Prostate gland (tissue), 2 donors: ENCODE data around the gene HNRNPLL. TPM values are rescaled to one million over a fixed set of nuclear protein-coding genes. Genes with fewer than 3 reads are reported as not detected.
"Not testable (repeated sequence)": the region's sequence is repeated elsewhere in the genome, so short reads cannot be mapped to it uniquely, and the experiment has no call there.

Experiments used
- DNase-seq: peaks from one replicate; pipeline ENCODE4 v3.0.0-alpha.2; 2019; ENCODE audit warnings: low spot score
- H3K27ac ChIP-seq, 2 donors: fragments of 200-600 bp; sonication (generic); 2 replicates each; pipeline ENCODE4 v1.5.1; 2017 to 2019
- H3K27me3 ChIP-seq: fragments of 200-600 bp; sonication (generic); replicated peaks from 2 replicates; pipeline ENCODE4 v1.5.1; 2019; ENCODE audit not compliant: insufficient read depth
- H3K36me3 ChIP-seq, 2 donors: fragments of 200-600 bp; sonication (generic); 1 replicate in 1 of 2; 2 replicates in 1 of 2; pipeline versions ENCODE4 v1.5.1 to v1.8.1; 2017 to 2019
- H3K4me1 ChIP-seq: fragments of 200-600 bp; sonication (generic); replicated peaks from 2 replicates; pipeline ENCODE4 v1.5.1; 2019
- H3K4me3 ChIP-seq, 2 donors: fragments of 200-600 bp; sonication (generic); 2 replicates each; pipeline ENCODE4 v1.5.1; 2017 to 2019
- H3K9me3 ChIP-seq: fragments of 200-600 bp; sonication (generic); 2 replicates; pipeline ENCODE4 v1.5.1; 2017
- POLR2A ChIP-seq: fragments of 450-650 bp; IDR thresholded peaks from one replicate; pipeline ENCODE4 v1.6.1; 2016; ENCODE audit warnings: antibody characterized with exemption, mild to moderate bottlenecking
- POLR2AphosphoS5 ChIP-seq: sonication (generic); formaldehyde crosslinking; IDR thresholded peaks from one replicate; pipeline ENCODE4 v1.6.1; 2017; ENCODE audit warnings: antibody characterized with exemption
- WGBS: methylation state at CpG from one replicate; pipeline ENCODE4 v1.1.5; 2018; 5-methylcytosine and 5-hydroxymethylcytosine counted together
- intact Hi-C: fragments of 100-400 bp; cut with DNase I; formaldehyde crosslinking; loops from one replicate; pipeline ENCODE4 v1.14.2; 2022
- total RNA-seq, 2 donors: library from RNA; depleted of rRNA; stranded (reverse); fragments of >200 nt; gene quantifications; one replicate each; pipeline ENCODE4 v1.1.0, GENCODE V29; 2016
- TF ChIP-seq, protein P1 (sequence below), 4 experiments: fragments of 200-600 bp in 2 of 4; fragments of 450-650 bp in 2 of 4; sonication (generic) in 2 of 4; IDR thresholded peaks; 1 replicate in 3 of 4; 2 replicates in 1 of 4; pipeline ENCODE4 v1.5.1; 2016 to 2019; ENCODE audit warnings: antibody characterized with exemption in 4 of 4, mild to moderate bottlenecking in 2 of 4, moderate library complexity in 2 of 4

The HNRNPLL gene
- total RNA-seq, 2 donors from 2014 or later = 36.1 to 63.6 TPM

DNA sequence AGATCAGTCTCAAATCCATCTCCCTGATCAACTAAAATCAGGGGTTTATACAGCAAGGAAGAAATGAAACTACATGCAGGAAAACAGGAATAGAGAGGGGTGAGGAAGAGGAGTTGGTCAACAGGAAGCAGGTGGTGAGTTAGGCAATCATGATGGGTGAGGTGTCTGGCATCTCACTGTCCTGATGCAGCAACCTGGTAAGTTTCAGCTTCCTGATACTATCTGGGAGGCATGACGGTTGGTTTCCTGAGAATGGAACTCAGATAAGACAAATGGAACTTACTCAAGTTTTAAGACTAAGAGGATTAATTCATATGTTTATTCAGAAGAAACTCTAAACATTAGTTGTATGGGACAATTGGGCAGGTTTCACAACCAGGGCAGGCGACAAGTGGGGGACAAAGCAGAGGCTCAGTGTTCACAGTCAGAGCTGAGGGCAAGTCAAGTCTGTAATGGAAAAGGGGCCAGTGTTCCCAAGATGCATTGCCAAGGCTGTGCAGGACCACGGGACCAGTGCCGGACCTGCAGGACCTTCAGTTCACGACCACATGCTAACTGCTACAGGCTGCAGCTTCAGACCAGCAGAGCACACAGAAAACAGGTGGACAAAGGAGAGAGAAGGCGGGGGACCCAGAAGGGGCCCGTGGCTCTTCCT is 45.5 kb upstream of the HNRNPLL start:
- no peaks in the 10 kb centered on the region for H3K4me1 ChIP-seq
- H3K36me3 ChIP-seq = no peaks in the 10 kb centered on the region
- H3K9me3 ChIP-seq = no peaks in the 10 kb centered on the region
- 83% methylated on average over 7 of the region's 7 CpGs for WGBS
- no peak for DNase-seq
- TF ChIP-seq, protein P1, sequence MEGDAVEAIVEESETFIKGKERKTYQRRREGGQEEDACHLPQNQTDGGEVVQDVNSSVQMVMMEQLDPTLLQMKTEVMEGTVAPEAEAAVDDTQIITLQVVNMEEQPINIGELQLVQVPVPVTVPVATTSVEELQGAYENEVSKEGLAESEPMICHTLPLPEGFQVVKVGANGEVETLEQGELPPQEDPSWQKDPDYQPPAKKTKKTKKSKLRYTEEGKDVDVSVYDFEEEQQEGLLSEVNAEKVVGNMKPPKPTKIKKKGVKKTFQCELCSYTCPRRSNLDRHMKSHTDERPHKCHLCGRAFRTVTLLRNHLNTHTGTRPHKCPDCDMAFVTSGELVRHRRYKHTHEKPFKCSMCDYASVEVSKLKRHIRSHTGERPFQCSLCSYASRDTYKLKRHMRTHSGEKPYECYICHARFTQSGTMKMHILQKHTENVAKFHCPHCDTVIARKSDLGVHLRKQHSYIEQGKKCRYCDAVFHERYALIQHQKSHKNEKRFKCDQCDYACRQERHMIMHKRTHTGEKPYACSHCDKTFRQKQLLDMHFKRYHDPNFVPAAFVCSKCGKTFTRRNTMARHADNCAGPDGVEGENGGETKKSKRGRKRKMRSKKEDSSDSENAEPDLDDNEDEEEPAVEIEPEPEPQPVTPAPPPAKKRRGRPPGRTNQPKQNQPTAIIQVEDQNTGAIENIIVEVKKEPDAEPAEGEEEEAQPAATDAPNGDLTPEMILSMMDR (IDR thresholded peaks at IDR 0.05) = no peak
- H3K27ac ChIP-seq = no peak overlapping the region
- H3K4me3 ChIP-seq = no peak overlapping the region
- intact Hi-C loops = no loop called here
- H3K27me3 ChIP-seq = no peaks in the 10 kb centered on the region

DNA sequence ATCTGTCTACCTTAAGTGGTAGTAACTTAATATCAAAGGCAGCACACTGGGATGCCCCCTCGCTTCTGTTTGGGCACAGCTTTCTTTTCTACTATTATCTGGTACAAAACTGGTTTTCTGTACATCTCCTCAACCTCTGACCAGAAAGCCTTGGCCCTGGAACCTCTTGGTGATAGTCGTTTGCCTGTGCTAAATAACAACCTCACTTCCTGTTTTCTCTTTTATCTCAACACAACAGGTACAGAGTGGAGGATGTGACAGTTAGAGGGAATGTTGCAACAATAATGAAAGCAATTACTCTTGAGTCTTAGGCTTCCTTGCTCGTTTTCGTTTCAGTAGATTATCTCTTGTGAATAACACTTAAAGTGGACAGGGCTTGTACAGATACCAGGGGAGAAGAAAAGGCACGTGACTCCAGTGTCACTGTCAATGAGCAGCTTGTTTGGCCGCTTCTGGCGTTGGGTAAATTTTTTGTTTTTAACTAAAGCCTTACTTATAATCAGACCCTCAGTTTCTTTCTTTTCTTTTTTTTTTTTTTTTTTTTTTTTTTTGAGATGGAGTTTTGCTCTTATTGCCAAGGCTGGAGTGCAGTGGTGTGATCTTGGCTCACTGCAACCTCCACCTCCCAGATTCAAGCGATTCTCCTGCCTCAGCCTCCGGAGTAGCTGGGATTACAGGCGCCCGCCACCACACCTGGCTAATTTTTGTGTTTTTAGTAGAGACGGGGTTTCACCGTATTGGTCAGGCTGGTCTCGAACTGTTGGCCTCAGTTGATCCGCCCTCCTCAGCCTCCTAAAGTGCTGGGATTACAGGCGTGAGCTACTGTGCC is 41.2 kb upstream of the HNRNPLL start:
- H3K27ac ChIP-seq, intact Hi-C loops, H3K4me3 ChIP-seq, H3K4me1 ChIP-seq, H3K27me3 ChIP-seq, DNase-seq, H3K9me3 ChIP-seq, H3K36me3 ChIP-seq: not testable (repeated sequence)
- WGBS = 92% methylated on average over 16 of the region's 16 CpGs

DNA sequence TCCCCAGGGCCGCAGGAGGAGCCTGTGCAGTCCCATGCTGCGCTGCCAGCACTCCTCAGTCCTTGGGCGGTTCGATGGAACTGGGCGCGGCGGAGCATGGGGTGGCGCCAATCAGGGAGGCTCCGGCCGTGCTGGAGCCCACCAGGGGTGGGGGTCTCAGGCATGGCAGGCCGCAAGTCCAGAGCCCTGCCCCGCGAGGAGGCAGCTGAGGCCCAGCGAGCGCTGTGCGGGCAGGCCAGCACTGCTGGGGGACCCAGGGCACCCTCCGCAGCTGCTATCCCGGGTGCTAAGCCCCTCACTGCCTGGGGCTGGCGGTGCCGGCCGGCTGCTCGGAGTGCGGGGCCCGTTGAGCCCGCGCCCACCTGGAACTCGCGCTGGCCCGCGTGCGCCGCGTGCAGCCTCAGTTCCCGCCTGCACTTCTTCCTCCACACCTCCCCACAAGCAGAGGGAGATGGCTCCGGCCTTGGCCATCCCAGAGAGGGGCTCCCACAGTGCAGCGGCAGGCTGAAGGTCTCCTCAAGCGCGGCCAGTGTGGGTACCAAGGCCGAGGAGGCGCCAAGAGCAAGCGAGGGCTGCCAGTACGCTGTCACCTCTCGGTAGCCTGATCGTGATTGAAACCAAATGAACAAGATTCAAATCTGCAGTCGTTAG is 40.4 kb upstream of the HNRNPLL start:
- TF ChIP-seq POLR2A (no peak), POLR2AphosphoS5 (no peak)
- TF ChIP-seq, protein P1 (IDR thresholded peaks at IDR 0.05) = no peak
- Histone ChIP-seq H3K36me3 (no peaks in the 10 kb centered on the region), H3K27me3 (no peaks in the 10 kb centered on the region), H3K9me3 (no peaks in the 10 kb centered on the region), H3K27ac (no peak overlapping the region), H3K4me1 (no peaks in the 10 kb centered on the region), H3K4me3 (no peak overlapping the region)
- 96% methylated on average over 45 of the region's 45 CpGs for WGBS
- intact Hi-C loops = no loop called here
- DNase-seq = no peak

DNA sequence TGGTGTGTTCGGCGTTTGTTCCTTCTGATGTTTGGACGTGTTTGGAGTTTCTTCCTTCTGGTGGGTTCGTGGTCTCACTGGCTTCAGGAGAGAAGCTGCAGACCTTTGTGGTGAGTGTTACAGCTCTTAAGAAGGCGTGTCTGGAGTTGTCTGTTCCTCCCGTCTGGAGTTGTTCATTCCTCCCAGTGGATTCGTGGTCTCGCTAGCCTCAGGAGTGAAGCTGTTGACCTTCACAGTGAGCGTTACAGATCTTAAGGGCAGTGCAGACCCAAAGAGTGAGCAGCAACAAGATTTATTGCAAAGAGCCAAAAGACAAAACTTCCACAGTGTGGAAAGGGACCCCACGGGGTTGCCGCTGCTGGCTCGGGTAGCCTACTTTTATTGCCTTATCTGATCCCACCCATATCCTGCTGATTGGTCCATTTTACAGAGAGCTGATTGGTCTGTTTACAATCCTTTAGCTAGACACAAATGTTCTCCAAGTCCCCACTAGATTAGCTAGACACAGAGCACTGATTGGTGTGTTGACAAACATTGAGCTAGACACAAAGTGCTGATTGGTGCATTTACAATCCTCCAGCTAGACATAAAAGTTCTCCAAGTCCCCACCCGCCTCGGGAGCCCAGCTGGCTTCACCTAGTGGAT is 39.8 kb upstream of the HNRNPLL start:
- DNase-seq, H3K27ac ChIP-seq, H3K4me1 ChIP-seq, H3K36me3 ChIP-seq, intact Hi-C loops, H3K9me3 ChIP-seq, H3K4me3 ChIP-seq, H3K27me3 ChIP-seq: not testable (repeated sequence)
- 83% methylated on average over 14 of the region's 14 CpGs for WGBS

DNA sequence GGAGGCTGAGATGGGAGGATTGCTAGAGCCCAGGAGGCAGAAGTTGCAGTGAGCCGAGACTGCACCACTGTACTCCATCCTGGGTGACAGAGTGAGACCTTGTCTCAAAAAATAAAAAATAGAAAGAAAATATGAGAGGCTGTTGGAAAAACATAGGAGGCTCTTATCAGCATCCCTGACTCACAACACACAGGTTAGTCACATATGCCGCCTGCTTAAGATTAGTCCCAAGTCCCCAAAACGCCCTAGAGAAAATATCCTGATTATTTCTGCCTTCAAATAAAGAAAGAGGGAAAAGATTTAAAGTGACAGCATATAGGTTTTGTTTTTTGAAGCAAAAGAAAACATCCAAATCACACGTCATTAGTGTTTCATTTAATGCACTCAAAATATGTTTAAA is 33.3 kb upstream of the HNRNPLL start:
- Histone ChIP-seq H3K4me3 (no peak overlapping the region), H3K4me1 (no peaks in the 10 kb centered on the region), H3K9me3 (no peaks in the 10 kb centered on the region), H3K27me3 (no peaks in the 10 kb centered on the region), H3K27ac (no peak overlapping the region), H3K36me3 (no peaks in the 10 kb centered on the region)
- no peak for DNase-seq
- no peak for TF ChIP-seq POLR2A
- no peak for TF ChIP-seq POLR2AphosphoS5
- TF ChIP-seq, protein P1 (IDR thresholded peaks at IDR 0.05) = no peak
- WGBS = 90% methylated on average over 4 of the region's 4 CpGs
- intact Hi-C loops = no loop called here
